ENCODE measurements around the gene OR4Q3.

DNA sequence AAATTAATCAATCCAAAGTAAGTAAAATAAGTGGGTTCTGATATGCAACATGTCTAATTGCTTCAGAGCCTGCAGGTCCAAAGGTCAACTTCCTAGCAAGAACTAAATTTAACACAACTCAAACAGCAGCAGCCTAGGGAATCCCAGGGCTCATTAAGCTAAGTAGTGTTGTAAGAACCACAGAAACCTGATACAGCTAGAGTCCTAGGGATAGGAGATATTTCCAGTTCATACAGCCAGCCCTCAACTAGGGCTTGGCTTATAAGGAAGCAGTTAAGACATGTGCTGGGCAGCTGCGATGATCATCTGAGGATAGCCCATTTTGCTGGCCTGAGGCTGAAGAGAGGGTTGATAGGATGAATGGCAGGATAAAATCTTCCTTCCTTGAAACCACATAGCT is at the start of gene OR4Q3:
- TF ChIP-seq, protein P1, sequence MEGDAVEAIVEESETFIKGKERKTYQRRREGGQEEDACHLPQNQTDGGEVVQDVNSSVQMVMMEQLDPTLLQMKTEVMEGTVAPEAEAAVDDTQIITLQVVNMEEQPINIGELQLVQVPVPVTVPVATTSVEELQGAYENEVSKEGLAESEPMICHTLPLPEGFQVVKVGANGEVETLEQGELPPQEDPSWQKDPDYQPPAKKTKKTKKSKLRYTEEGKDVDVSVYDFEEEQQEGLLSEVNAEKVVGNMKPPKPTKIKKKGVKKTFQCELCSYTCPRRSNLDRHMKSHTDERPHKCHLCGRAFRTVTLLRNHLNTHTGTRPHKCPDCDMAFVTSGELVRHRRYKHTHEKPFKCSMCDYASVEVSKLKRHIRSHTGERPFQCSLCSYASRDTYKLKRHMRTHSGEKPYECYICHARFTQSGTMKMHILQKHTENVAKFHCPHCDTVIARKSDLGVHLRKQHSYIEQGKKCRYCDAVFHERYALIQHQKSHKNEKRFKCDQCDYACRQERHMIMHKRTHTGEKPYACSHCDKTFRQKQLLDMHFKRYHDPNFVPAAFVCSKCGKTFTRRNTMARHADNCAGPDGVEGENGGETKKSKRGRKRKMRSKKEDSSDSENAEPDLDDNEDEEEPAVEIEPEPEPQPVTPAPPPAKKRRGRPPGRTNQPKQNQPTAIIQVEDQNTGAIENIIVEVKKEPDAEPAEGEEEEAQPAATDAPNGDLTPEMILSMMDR (optimal IDR thresholded peaks at IDR 0.05 in 1 of 3, IDR thresholded peaks at IDR 0.05 in 1 of 3, conservative IDR thresholded peaks at IDR 0.05 in 1 of 3; ENCODE audit: extremely low read depth in 1 of 3, insufficient read depth in 2 of 3, low read length in 3 of 3), result no peak
- no peak for TF ChIP-seq EZH2 (IDR thresholded peaks at IDR 0.05; ENCODE audit: low read length)

Measured in keratinocyte (primary cell).